ENCODE results near the gene MRPL37.

Gene MRPL37

DNA sequence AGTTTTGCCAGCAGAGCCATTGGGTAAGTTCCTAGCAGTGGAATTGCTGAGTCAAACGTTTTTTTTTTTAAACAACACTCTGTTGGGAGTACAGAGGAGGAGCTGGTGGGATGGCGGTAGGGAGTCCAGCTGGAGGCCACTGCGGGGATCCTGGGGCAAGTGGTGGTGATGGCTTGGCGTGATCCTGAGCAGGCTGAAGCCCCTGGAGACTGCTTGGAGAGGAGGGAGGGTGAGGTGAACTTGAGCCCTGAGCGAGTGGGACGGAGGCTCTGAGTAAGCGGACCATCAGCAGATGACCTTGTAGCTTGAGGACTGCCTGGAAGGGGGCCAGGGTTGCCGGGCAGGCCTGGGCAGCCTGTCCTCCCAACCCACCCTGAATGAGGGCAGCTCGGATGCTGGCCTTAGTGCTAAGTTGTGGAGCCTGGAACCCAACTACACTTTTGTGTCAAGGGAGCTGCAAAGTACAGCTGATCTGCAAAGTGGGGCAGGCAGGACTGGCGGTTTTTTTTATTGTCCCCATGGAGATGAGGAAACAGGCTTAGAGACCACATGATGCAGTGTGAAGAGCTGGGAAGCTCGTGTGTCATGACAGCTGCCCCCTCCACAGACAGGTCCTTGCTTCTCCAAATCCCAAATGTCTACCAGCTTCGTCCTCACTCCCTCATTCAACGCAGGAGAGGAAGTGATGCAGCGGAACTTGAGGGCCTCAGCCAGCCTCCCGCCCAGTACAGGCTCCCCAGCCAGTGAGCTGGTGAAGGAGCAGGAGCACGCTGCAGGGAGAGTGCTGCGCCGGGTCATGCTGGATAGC is 20.2 kb downstream of the MRPL37 start:
- Histone ChIP-seq H3K4me1 (ENCODE audit: control insufficient read depth, insufficient read depth, low read length) (no peaks in the 10 kb centered on the region), H3K4me3 (ENCODE audit: low read depth, low read length) (no peak overlapping the region), H3K9me3 (ENCODE audit: control insufficient read depth, insufficient read depth, low read depth, low read length) (no peaks in the 10 kb centered on the region), H3K27ac (ENCODE audit: extremely low read depth, low read depth, low read length) (no peak overlapping the region), H3K36me3 (ENCODE audit: control insufficient read depth in 2 of 2, insufficient read depth in 1 of 2, low read length in 2 of 2) (peaks cover 15 to 67% of the 10 kb centered on the region in 2 experiments; a peak in 2 of 3 replicates)
- ChIA-PET CTCF (interaction anchor here (0.6 to 0.9 kb wide), 4 partner anchors 8 to 269 kb away, joined by 3 to 4 read pairs (median 4); no protein-coding TSS in a partner anchor), POLR2A (interaction anchor here (1.9 kb wide), 1 partner anchor 21 kb away, joined by 6 read pairs; the partner anchor contains the start of genes CYB5RL and MRPL37)
- TF ChIP-seq ZIC2 (tag by site-specific recombination; IDR thresholded peaks at IDR 0.05) (peak; percentile 89), ZNF292 (tag by site-specific recombination; IDR thresholded peaks at IDR 0.05; ENCODE audit: borderline replicate concordance, low read depth) (no peak), ZNF184 (tag by site-specific recombination; IDR thresholded peaks at IDR 0.05) (no peak), ZNF777 (tag by site-specific recombination; IDR thresholded peaks at IDR 0.05; ENCODE audit: borderline replicate concordance) (no peak)
- TF ChIP-seq, protein P1, sequence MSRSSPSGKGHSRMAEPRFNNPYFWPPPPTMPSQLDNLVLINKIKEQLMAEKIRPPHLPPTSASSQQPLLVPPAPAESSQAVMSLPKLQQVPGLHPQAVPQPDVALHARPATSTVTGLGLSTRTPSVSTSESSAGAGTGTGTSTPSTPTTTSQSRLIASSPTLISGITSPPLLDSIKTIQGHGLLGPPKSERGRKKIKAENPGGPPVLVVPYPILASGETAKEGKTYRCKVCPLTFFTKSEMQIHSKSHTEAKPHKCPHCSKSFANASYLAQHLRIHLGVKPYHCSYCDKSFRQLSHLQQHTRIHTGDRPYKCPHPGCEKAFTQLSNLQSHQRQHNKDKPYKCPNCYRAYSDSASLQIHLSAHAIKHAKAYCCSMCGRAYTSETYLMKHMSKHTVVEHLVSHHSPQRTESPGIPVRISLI (tag by site-specific recombination; IDR thresholded peaks at IDR 0.05), result 0 out of 2 replicates have a peak, but pooled peaks have one; percentile 37

DNA sequence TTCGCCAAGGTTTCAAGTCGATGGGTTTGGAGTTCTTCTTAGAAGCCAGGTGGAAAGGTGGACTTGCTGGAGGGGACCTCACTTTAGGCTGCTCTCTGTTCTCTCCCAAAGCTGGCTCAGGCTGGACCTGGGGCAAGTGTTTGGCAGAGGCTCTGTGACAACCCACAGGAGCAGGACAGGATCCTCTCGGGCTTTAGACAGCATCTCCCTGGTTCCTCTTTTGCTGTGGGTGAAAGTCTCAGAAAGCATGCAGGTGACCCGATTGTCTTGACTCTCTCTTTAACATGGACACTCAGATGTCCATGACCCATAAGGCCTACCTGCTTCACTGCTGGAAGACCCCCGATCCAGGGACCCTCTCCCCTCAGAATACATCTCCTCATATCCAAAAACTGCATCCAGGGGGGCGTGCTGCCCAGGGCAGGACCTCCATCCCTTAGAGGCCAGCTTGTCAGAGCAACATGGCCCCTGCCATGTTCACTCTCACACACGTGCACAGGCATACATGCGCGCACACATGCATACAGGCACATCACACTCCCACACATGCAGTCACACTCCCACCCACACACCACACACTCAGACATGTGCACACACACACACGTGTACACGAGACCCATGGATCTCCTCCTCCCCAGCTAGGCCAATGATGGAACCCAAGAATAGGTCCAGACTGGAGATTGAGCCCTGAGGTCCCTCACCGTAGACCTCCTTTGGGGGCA is 21.3 kb downstream of the MRPL37 start:
- no peak overlapping the region for H3K4me3 ChIP-seq (ENCODE audit: low read depth, low read length)
- CTCF ChIA-PET, result interaction anchor here (0.6 to 1.5 kb wide), 2 partner anchors 40 to 42 kb away, joined by 3 to 4 read pairs; no protein-coding TSS in a partner anchor
- H3K36me3 ChIP-seq (ENCODE audit: control insufficient read depth in 2 of 2, insufficient read depth in 1 of 2, low read length in 2 of 2), result peaks cover 12 to 59% of the 10 kb centered on the region in 2 experiments; a peak in 2 of 3 replicates
- H3K9me3 ChIP-seq (ENCODE audit: control insufficient read depth, insufficient read depth, low read depth, low read length), result no peaks in the 10 kb centered on the region
- no peak for TF ChIP-seq ZNF292 (tag by site-specific recombination; IDR thresholded peaks at IDR 0.05; ENCODE audit: borderline replicate concordance, low read depth)
- peak; percentile 57; the same call in 1 of the 2 replicates for TF ChIP-seq EGR2 (tag by site-specific recombination; IDR thresholded peaks at IDR 0.05; ENCODE audit: low read depth)
- peak; percentile 79 for TF ChIP-seq ZFHX2 (tag by site-specific recombination; conservative IDR thresholded peaks at IDR 0.05)
- no peak overlapping the region for H3K27ac ChIP-seq (ENCODE audit: extremely low read depth, low read depth, low read length)
- POLR2A ChIA-PET, result interaction anchor here (1.3 kb wide), 1 partner anchor 21 kb away, joined by 4 read pairs; the partner anchor contains the start of genes CYB5RL and MRPL37
- H3K4me1 ChIP-seq (ENCODE audit: control insufficient read depth, insufficient read depth, low read length), result no peaks in the 10 kb centered on the region

DNA sequence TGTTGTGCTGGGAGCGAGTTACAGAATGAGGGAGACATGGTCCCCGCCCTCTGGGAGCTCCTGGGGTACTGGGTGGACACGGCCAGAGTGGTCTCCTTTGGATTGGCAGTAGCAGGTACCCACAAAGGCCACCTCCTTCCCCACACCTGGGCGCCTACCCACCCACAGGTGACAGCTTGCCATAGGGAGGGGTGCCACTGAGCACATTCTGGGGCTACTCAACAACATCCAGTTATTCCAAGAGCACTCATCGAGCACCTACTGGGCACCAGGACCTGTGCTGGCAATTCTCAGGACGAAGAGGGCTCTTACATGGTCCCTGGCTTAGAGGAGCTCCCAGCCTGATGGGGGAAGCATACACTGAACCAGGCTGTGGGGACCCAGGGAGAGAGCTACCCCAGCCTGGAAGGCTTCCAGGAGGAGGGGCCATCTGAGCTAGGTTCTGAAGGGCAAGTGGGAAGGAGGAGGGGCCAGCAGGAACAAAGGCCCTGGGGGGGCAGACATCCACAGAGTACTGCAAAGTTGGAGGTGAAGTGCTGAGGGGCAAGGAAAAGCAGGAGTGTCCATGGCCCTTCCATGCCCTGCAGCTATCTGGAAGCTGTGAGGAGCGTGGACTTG is 22.0 kb downstream of the MRPL37 start:
- CTCF ChIA-PET, result interaction anchor here (0.6 to 1.5 kb wide), 2 partner anchors 40 to 42 kb away, joined by 3 to 4 read pairs; no protein-coding TSS in a partner anchor
- Histone ChIP-seq H3K9me3 (ENCODE audit: control insufficient read depth, insufficient read depth, low read depth, low read length) (no peaks in the 10 kb centered on the region), H3K4me3 (ENCODE audit: low read depth, low read length) (no peak overlapping the region), H3K27ac (ENCODE audit: extremely low read depth, low read depth, low read length) (no peak overlapping the region), H3K4me1 (ENCODE audit: control insufficient read depth, insufficient read depth, low read length) (no peaks in the 10 kb centered on the region), H3K36me3 (ENCODE audit: control insufficient read depth in 2 of 2, insufficient read depth in 1 of 2, low read length in 2 of 2) (peaks cover 6 to 52% of the 10 kb centered on the region in 2 experiments; a peak in 1 of 3 replicates)
- TF ChIP-seq, protein P2, sequence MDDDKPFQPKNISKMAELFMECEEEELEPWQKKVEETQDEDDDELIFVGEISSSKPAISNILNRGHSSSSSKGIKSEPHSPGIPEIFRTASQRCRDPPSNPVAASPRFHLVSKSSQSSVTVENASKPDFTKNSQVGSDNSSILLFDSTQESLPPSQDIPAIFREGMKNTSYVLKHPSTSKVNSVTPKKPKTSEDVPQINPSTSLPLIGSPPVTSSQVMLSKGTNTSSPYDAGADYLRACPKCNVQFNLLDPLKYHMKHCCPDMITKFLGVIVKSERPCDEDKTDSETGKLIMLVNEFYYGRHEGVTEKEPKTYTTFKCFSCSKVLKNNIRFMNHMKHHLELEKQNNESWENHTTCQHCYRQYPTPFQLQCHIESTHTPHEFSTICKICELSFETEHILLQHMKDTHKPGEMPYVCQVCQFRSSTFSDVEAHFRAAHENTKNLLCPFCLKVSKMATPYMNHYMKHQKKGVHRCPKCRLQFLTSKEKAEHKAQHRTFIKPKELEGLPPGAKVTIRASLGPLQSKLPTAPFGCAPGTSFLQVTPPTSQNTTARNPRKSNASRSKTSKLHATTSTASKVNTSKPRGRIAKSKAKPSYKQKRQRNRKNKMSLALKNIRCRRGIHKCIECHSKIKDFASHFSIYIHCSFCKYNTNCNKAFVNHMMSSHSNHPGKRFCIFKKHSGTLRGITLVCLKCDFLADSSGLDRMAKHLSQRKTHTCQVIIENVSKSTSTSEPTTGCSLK (tag by site-specific recombination; IDR thresholded peaks at IDR 0.05), result no peak
- peak; percentile 87 for TF ChIP-seq GLIS1 (tag by site-specific recombination; IDR thresholded peaks at IDR 0.05)
- POLR2A ChIA-PET, result interaction anchor here (1.3 kb wide), 1 partner anchor 22 kb away, joined by 4 read pairs; the partner anchor contains the start of genes CYB5RL and MRPL37

DNA sequence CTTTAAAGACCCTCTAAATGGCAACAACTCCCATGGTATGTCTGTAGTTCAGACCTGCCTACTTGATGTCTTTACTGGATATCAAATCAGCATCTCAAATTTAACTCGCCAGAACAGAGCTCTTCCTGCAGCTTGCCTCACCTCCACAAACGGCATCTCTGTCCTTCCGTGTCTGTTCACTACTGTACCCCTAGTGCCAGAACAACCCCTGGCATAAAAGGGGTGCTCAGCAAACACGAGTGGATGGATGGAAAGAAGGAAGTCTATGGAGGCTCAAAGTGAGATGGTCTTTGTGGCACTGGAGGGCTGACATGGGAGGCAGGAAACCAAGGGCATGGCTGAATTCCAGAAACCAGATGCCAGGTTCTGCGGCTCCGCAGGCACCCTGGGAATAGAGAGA is 22.7 kb downstream of the MRPL37 start:
- Histone ChIP-seq H3K9me3 (ENCODE audit: control insufficient read depth, insufficient read depth, low read depth, low read length) (no peaks in the 10 kb centered on the region), H3K36me3 (ENCODE audit: control insufficient read depth in 2 of 2, insufficient read depth in 1 of 2, low read length in 2 of 2) (peaks cover under 1 to 45% of the 10 kb centered on the region in 2 experiments; a peak in 1 of 3 replicates), H3K27ac (ENCODE audit: extremely low read depth, low read depth, low read length) (no peak overlapping the region), H3K4me3 (ENCODE audit: low read depth, low read length) (no peak overlapping the region), H3K4me1 (ENCODE audit: control insufficient read depth, insufficient read depth, low read length) (no peaks in the 10 kb centered on the region)
- TF ChIP-seq ZNF341 (tag by site-specific recombination; IDR thresholded peaks at IDR 0.05; ENCODE audit: low read depth) (peak; percentile 44), ZNF600 (tag by site-specific recombination; IDR thresholded peaks at IDR 0.05) (peak; percentile 42; the same call in 1 of the 2 replicates), ZNF157 (tag by site-specific recombination; IDR thresholded peaks at IDR 0.05) (peak; percentile 59), ZNF654 (tag by site-specific recombination; IDR thresholded peaks at IDR 0.05; ENCODE audit: low read depth) (no peak)
- POLR2A ChIA-PET, result no interaction called here
- CTCF ChIA-PET, result interaction anchor here (1.5 kb wide), 1 partner anchor 41 kb away, joined by 4 read pairs; no protein-coding TSS in a partner anchor

All from HEK293 (cell line).